Peyer's patch (tissue), 4 donors: ENCODE measurements around the gene SCGB1D2.

ENCODE experiments used
- POLR2A ChIP-seq, 2 donors: fragments of 450-650 bp; IDR thresholded peaks; one replicate each; pipeline ENCODE4 v1.5.1; 2017; ENCODE audit warnings: antibody characterized with exemption in 2 of 2, mild to moderate bottlenecking in 2 of 2, moderate library complexity in 2 of 2
- TF ChIP-seq, protein P1 (sequence below), 6 experiments: fragments of 450-650 bp in 4 of 6; fragments of 200-600 bp in 2 of 6; sonication (generic) in 1 of 6; IDR thresholded peaks; one replicate each; pipeline ENCODE4 v1.5.1; 2017 to 2019; ENCODE audit warnings: antibody characterized with exemption in 6 of 6, mild to moderate bottlenecking in 3 of 6, moderate library complexity in 1 of 6

DNA sequence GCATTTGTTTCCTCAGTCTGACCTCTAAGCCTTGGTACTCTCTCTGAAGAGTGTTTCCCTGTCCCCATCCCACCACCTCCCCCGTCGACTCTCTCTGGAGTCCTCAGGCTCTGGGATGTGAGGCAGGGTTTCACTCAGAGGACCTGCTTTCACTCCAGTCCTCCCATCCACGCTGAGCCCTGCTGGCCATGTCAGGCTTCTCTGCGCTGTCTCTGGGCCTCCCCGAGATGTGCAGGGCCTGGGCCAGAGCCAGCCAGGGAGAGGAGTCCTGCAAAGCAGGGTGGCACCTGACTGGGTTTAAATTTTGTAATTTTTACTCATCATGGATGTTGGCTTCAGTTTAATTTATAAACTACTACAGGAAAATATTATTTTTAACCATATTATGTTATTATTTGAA is 31.2 kb downstream of the SCGB1D2 start:
- TF ChIP-seq, protein P1, sequence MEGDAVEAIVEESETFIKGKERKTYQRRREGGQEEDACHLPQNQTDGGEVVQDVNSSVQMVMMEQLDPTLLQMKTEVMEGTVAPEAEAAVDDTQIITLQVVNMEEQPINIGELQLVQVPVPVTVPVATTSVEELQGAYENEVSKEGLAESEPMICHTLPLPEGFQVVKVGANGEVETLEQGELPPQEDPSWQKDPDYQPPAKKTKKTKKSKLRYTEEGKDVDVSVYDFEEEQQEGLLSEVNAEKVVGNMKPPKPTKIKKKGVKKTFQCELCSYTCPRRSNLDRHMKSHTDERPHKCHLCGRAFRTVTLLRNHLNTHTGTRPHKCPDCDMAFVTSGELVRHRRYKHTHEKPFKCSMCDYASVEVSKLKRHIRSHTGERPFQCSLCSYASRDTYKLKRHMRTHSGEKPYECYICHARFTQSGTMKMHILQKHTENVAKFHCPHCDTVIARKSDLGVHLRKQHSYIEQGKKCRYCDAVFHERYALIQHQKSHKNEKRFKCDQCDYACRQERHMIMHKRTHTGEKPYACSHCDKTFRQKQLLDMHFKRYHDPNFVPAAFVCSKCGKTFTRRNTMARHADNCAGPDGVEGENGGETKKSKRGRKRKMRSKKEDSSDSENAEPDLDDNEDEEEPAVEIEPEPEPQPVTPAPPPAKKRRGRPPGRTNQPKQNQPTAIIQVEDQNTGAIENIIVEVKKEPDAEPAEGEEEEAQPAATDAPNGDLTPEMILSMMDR (IDR thresholded peaks at IDR 0.05): no peak
- no peak for TF ChIP-seq POLR2A (IDR thresholded peaks at IDR 0.05)
